ENCODE data around the gene ZFTA. TPM values are rescaled to one million over a fixed set of nuclear protein-coding genes. Genes with fewer than 3 reads are reported as not detected.
"Not testable (repeated sequence)": the region's sequence is repeated elsewhere in the genome, so short reads cannot be mapped to it uniquely, and the experiment has no call there.

ZFTA gene
- total and polyA plus RNA-seq, 2 donors (not counting 3 experiments of a cell fraction or from before 2014, with no cell fraction given), result 9.9 to 25.2 TPM

- DNase-seq (ENCODE audit: low read depth, low spot score) (peak; percentile 61), FAIRE-seq (peak; percentile 37)
- Histone ChIP-seq H2AFZ (ENCODE audit: low read depth, low read length) (peak within 1 kb of the TSS; percentile 99), H3K4me3 (replicated peaks in 1 of 3; ENCODE audit: insufficient read depth in 1 of 3, low read depth in 1 of 3, low read length in 3 of 3) (peak within 1 kb of the TSS; percentile 65 to 73 (median 70)), H3K36me3 (ENCODE audit: control insufficient read depth in 2 of 2, extremely low read depth in 1 of 2, insufficient read depth in 2 of 2, low read length in 2 of 2) (peaks cover 7% of the 10 kb centered on the region in 2 experiments), H3K9ac (replicated peaks; ENCODE audit: extremely low read depth, insufficient read depth, low read length) (peak within 1 kb of the TSS; percentile 79), H4K20me1 (replicated peaks; ENCODE audit: control insufficient read depth, extremely low read depth, insufficient read depth, low read length) (peaks cover 7% of the 10 kb centered on the region), H3K4me1 (ENCODE audit: control insufficient read depth, extremely low read depth, insufficient read depth, low read length) (peaks cover 18% of the 10 kb centered on the region), H3K9me3 (replicated peaks; ENCODE audit: control insufficient read depth, insufficient read depth, low read length) (no peaks in the 10 kb centered on the region), H3K79me2 (ENCODE audit: control insufficient read depth, insufficient read depth, low read length) (peaks cover 45% of the 10 kb centered on the region), H3K4me2 (ENCODE audit: insufficient read depth, low read length) (peak within 1 kb of the TSS; percentile 99), H3K27me3 (ENCODE audit: control insufficient read depth in 2 of 2, insufficient read depth in 2 of 2, low read length in 2 of 2) (no peaks in the 10 kb centered on the region), H3K27ac (ENCODE audit: insufficient read depth, low read depth, low read length) (peak within 1 kb of the TSS; percentile 51), H3K9me1 (replicated peaks; ENCODE audit: control insufficient read depth, extremely low read depth, insufficient read depth, low read length) (no peaks in the 10 kb centered on the region)
- no TSS peak for BruUV-seq (replicated peaks)
- intact Hi-C loops (cut with micrococcal nuclease) (loop anchor here (1.0 to 2.0 kb wide), 2 partner anchors 26 to 46 kb away; partner anchors contain the start of gene MARK2), dilution Hi-C loops (cut with MboI; ENCODE audit: extremely low pct_ligation_motif_present, low sequenced_read_pairs) (no loop called here)
- ChIA-PET CTCF (interaction anchor here (0.7 to 1.4 kb wide), 3 partner anchors 24 to 45 kb away, joined by 3 to 4 read pairs (median 4); partner anchors contain the start of gene ZFTA), POLR2A (no interaction called here)
- no peak for TF ChIP-seq JUN (IDR thresholded peaks at IDR 0.05; ENCODE audit: borderline replicate concordance, insufficient read depth, insufficient read length, low read depth)
- peak; percentile 78 for TF ChIP-seq POLR2A (IDR thresholded peaks at IDR 0.05; ENCODE audit: low read depth, low read length)
- TF ChIP-seq MYC (IDR thresholded peaks at IDR 0.05; ENCODE audit: low read depth, low read length), result no peak
- no peak for TF ChIP-seq FOS (IDR thresholded peaks at IDR 0.05; ENCODE audit: borderline replicate concordance, insufficient read depth, low read length)
- peak; percentile 77 for TF ChIP-seq POLR2AphosphoS5 (IDR thresholded peaks at IDR 0.05; ENCODE audit: insufficient read depth, low read depth, low read length)
These were observed 44.5 kb upstream of the ZFTA start, which contains the start of gene SPINDOC for GRCh38 chr11:63813035-63813562. TSS of gene SPINDOC (plus strand) at chr11:63813456. CDS start at chr11:63813687, 231 bp downstream.

DNA sequence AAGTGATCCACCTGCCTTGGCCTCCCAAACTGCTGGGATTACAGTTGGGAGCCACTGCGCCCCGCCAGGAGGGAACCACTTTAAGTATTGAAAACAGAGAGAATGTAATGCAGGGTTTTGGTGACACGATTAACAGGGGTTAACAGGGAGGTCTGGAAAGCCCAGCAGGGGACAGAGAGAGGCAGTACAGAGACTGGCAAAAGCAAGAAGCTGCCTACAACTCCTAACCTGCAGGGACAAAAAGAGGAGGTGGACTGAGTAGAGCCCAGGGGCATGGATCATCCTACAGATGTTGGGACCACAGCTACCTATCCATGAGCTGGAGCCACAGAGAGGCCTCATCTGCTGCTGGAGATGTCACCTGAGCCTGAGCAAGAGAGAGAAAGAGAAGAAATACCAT lies 42.9 kb upstream of the ZFTA start:
- FAIRE-seq (no peak), DNase-seq (ENCODE audit: low read depth, low spot score) (no peak)
- Histone ChIP-seq H3K9me3 (replicated peaks; ENCODE audit: control insufficient read depth, insufficient read depth, low read length) (no peaks in the 10 kb centered on the region), H3K27me3 (ENCODE audit: control insufficient read depth in 2 of 2, insufficient read depth in 2 of 2, low read length in 2 of 2) (no peaks in the 10 kb centered on the region), H2AFZ (ENCODE audit: low read depth, low read length) (no peak overlapping the region), H3K79me2 (ENCODE audit: control insufficient read depth, insufficient read depth, low read length) (peaks cover 30% of the 10 kb centered on the region), H4K20me1 (replicated peaks; ENCODE audit: control insufficient read depth, extremely low read depth, insufficient read depth, low read length) (peaks cover 7% of the 10 kb centered on the region), H3K27ac (ENCODE audit: insufficient read depth, low read depth, low read length) (no peak overlapping the region), H3K4me2 (ENCODE audit: insufficient read depth, low read length) (no peak overlapping the region), H3K4me1 (ENCODE audit: control insufficient read depth, extremely low read depth, insufficient read depth, low read length) (peaks cover 18% of the 10 kb centered on the region), H3K9ac (replicated peaks; ENCODE audit: extremely low read depth, insufficient read depth, low read length) (no peak overlapping the region), H3K9me1 (replicated peaks; ENCODE audit: control insufficient read depth, extremely low read depth, insufficient read depth, low read length) (no peaks in the 10 kb centered on the region), H3K4me3 (replicated peaks in 1 of 3; ENCODE audit: insufficient read depth in 1 of 3, low read depth in 1 of 3, low read length in 3 of 3) (no peak overlapping the region), H3K36me3 (ENCODE audit: control insufficient read depth in 2 of 2, extremely low read depth in 1 of 2, insufficient read depth in 2 of 2, low read length in 2 of 2) (peaks cover 2 to 3% of the 10 kb centered on the region in 2 experiments)
- BruUV-seq (replicated peaks), result no TSS peak
- intact Hi-C loops (cut with micrococcal nuclease) (no loop called here), dilution Hi-C loops (cut with MboI; ENCODE audit: extremely low pct_ligation_motif_present, low sequenced_read_pairs) (no loop called here)
- ChIA-PET CTCF (interaction anchor here (1.4 kb wide), 1 partner anchor 26 kb away, joined by 3 read pairs; no protein-coding TSS in a partner anchor), POLR2A (no interaction called here)
- no peak for TF ChIP-seq FOS (IDR thresholded peaks at IDR 0.05; ENCODE audit: borderline replicate concordance, insufficient read depth, low read length)

- H4K20me1 ChIP-seq (replicated peaks; ENCODE audit: control insufficient read depth, extremely low read depth, insufficient read depth, low read length); POLR2A ChIA-PET; H3K27me3 ChIP-seq (ENCODE audit: control insufficient read depth in 2 of 2, insufficient read depth in 2 of 2, low read length in 2 of 2); H3K36me3 ChIP-seq (ENCODE audit: control insufficient read depth in 2 of 2, extremely low read depth in 1 of 2, insufficient read depth in 2 of 2, low read length in 2 of 2); intact Hi-C loops (cut with micrococcal nuclease); BruUV-seq (replicated peaks); H3K9me3 ChIP-seq (replicated peaks; ENCODE audit: control insufficient read depth, insufficient read depth, low read length); H2AFZ ChIP-seq (ENCODE audit: low read depth, low read length); H3K4me2 ChIP-seq (ENCODE audit: insufficient read depth, low read length); dilution Hi-C loops (cut with MboI; ENCODE audit: extremely low pct_ligation_motif_present, low sequenced_read_pairs); DNase-seq (ENCODE audit: low read depth, low spot score); H3K4me3 ChIP-seq (replicated peaks in 1 of 3; ENCODE audit: insufficient read depth in 1 of 3, low read depth in 1 of 3, low read length in 3 of 3); H3K9me1 ChIP-seq (replicated peaks; ENCODE audit: control insufficient read depth, extremely low read depth, insufficient read depth, low read length); H3K9ac ChIP-seq (replicated peaks; ENCODE audit: extremely low read depth, insufficient read depth, low read length); FAIRE-seq; H3K27ac ChIP-seq (ENCODE audit: insufficient read depth, low read depth, low read length): not testable (repeated sequence)
- Histone ChIP-seq H3K79me2 (ENCODE audit: control insufficient read depth, insufficient read depth, low read length) (peaks cover 19% of the 10 kb centered on the region), H3K4me1 (ENCODE audit: control insufficient read depth, extremely low read depth, insufficient read depth, low read length) (peaks cover 21% of the 10 kb centered on the region)
- CTCF ChIA-PET, result interaction anchor here (0.7 to 1.4 kb wide), 2 partner anchors 27 to 43 kb away, joined by 3 read pairs; no protein-coding TSS in a partner anchor
These were observed 41.8 kb upstream of the ZFTA start for GRCh38 chr11:63810383-63810782.
